GM21381 (cell line): ENCODE measurements around the gene TTC34.

ENCODE experiments used
- ATAC-seq: cut with Tn5 transposase; IDR thresholded peaks from one replicate; pipeline ENCODE4 v1.9.1; 2021; ENCODE audit warnings: mild to moderate bottlenecking, moderate library complexity; ENCODE audit not compliant: unreplicated experiment

TTC34 gene

DNA sequence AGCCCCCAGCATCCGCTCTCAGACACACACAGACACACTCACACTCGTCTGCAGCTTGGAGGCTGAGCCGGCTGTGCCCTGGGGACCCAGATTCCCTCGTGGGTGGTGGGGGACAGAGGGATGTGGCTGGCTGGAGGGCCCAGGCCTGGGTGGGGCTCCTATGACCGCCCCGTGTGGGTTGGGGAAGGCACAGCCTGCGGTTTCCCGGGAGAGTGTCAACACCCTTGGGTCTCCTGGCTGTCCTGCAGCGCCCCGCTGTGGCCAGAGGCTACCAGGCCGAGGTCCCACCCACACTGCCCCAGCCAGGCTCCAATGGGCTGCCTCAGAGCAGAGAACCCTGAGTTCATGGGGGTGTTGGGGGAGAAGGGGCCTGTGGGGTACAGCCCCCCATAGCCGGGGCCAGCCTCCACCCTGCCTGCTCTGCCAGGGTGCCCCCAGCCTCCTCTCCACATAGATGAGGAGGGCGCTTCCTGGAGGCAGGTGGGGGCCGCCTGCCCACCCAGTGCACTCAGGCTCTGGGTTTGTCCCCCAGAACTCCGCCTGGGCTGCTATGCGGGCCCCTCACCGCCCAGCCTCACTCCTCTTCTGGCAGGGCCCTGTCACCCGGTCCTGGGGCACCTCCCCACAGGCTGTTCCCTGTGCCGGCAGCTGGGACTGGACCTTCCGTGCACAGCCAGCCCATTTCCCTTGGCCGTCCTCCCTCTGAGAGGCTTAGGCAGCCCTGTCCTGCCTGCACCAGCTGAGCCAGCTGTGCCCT, at the start of gene TTC34:
Gene TTC34, minus strand, starts transcription at position 159 of the 757 bp plus-strand sequence. CDS start 866 bp downstream, outside the sequence.
- no peak for ATAC-seq

DNA sequence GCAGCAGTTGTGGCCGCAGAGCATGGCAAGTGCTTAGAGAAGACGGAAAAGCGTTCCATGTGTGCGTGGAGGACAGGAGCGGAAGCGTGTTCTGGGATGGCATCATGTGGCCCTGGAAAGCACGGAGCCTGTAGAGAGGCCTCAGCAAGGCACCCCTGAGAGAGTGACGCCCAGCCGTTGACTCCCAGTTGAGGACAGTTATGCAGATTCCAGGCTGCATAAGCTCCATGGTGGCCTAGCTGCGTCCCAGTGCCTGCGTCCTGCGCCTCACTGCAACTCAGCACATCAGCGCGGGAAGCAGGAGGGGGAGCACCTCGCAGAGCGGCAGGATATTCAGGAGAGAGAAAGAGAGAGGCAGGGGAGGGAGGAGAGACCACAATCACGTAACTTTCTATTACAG, 49.0 kb upstream of the TTC34 start:
- no peak for ATAC-seq

DNA sequence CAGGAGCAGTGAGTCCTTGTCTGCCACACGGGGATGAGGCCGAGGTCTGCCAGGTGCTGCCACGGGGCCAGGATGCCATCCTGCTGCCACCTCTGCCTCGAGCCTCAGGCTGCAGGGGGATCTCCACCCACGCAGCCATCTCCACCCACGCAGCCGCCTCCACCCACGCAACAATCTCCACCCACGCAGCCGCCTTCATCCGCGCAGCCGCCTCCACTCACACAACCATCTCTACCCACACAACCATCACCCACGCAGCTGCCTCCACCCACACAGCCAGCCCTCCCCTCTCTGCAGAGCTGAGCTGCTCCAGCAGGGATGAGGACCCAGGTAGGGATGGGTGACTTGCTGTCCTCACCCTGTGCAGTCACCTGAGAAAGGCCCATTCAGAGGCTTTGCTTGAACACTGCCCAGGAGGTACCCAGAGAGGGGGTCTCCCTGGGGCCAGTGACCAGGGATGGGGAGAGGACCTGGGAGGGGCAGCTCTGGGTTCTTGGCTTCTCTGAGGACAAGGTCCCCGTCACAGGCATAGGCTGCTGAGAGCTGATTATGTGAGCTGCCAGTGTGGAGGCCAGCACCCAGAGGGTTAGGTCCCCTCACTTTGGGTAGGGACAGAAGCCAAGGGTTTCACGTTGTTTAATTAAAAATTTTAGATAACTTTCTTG, 46.6 kb upstream of the TTC34 start:
- no peak for ATAC-seq

- no peak for ATAC-seq
These were observed 45.8 kb upstream of the TTC34 start for GRCh38 chr1:2847086-2847985.

- no peak for ATAC-seq
These were observed 44.4 kb upstream of the TTC34 start for GRCh38 chr1:2845869-2846268.

GRCh38 chr1:2840036-2840809, 38.7 kb upstream of the TTC34 start:
- ATAC-seq, result no peak

DNA sequence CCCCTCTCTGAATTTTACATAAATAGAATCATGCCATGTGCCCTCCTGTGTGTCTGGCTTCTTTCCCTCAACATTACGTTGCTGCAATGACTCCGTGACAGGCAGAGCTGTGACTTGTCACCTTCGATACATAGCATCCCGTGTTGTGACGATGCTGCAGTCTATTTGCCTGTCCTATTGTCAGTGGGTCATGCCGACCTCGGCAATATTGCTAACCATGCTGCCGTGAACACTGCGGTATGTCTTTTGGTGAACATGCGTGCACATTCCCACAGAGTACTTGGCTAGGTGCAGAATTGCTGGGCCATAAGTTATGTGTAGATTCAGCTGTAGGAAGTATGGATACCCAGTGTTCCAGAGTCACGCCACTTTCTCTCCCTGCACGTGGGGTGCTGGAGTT, 36.3 kb upstream of the TTC34 start:
- ATAC-seq, result no peak

DNA sequence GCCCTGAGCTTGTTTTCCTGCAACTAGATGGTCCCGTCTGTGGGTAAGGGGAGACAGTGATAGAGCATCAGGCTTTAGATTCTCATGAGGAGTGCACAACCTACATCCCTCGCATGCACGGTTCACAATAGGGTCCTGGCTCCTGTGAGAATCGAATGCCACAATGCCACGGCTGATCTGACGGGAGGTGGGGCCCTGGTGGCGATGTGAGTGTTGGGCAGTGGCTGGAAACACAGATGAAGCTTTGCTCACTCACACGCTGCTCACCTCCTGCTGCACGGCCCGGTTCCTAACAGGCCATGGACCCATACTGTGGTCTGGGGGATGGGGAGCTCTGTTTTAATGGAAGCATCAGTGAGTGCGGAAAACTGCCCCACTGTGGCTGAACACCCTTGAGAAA, 35.8 kb upstream of the TTC34 start:
- no peak for ATAC-seq

GRCh38 chr1:2836333-2836970, 35.0 kb upstream of the TTC34 start:
- no peak for ATAC-seq

DNA sequence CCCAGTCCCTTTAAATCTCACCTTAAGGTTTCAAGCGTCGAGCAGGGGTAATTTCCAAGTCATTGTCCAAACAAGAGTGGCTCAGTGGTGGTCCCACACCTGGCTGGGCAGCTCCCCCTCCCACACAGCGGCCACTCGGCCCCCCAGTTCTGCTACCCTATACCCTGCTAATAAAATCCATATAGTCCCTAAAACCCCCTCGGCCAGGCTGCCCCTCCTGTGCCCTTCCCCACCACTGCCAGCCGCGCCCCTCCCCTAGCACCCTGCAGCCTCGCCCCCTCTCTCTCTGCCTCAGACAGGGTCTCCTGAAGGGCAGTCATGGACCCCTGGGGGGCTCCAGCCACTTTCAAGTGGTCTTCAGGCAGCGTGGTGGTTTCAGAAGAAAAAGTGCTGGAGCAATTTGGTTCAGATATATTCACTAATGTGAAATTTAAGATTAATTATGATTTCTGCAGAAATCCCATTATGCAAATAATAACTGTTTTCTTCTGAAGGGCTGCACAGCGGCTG, 34.2 kb upstream of the TTC34 start:
- ATAC-seq, result no peak

DNA sequence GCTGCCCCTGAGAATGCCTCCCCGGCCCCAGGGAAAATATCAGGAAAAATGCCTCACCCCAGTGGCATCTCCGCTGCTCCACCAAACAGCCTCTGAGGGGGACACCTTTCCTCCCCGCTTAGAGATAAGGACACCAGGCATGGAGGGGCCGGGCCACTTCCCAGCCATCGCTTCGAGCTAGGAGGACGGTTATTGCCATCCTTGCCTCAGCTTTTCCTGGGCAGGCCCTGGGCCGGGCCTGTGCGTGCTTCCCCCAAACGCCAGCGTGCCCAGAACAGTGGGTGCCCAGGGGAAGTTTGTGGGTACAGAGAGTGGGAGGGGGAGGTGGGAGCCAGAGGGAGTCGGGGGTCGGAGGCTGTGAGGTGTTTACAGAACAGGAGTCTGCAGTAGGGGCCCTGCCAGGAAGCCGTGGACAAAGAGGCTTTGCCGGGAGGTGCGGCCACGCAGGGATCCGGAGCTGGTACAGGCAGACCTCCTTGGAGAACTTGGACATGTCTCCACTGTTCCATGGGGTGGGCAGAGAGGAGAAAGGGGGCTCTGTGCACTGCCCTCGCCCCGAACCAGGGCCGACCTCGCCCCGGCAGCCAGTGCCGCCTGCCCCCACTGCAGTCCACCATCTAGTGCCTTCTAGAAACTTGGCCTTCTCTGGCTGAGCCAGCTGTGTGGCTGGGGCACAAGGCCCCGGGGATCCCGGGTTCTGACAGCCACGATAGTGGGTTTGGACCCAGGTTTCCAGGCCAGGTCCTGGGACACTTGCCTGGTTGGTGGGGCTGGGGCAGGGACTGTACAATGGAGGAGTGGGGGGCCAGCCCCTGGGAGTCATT, 33.5 kb upstream of the TTC34 start:
- no peak for ATAC-seq

DNA sequence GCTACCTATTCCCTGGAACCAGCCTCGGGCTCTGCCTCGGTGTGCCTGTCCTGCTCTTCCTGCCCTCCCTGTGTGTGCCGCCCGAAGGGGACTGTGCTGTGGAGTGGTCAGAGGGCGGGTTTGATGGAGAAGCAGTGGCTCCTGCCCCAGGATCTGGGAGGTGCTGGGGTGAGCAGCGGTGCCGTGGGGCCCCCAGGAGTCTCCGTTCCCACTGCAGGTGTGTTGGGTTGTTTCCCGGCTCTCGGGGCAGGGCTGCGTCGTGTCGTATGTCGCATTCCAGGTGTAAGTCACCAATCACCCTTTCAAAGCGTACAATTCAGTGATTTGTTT, 32.6 kb upstream of the TTC34 start:
- no peak for ATAC-seq

DNA sequence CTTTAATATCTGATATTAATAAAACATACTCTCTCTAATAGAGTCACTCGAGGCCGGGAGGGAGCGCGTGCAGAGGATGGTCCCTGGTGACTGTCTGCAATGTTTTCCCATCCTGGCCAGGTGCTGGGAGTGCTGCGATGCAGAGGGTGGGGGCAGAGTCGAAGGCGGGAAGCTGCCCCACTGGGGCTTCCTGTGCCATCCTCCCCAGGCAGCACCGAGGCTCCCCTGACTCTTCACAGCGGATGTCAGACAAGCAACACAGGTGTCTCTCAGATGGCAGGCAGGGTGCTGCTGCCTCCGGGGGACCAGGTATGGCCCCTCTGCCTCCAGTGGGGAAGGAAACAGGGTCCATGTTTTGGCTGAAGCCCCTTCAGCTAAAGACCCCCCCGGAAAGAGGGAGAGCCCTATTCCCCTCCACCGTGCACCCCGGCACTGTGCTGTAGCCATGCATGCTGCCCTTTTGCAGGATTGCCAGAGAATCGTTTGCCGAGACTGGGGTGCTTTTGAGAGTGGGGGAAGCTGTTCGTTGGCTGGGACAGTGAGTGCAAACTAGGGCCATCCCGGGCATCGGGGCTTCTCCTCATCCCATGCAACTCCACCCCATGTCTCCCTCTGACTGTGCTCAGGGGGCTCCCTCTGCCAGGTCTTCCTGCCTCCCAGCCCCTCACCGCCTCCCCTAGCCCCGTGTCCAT, 32.1 kb upstream of the TTC34 start:
- ATAC-seq, result no peak

- ATAC-seq, result no peak
These were observed 31.3 kb upstream of the TTC34 start for GRCh38 chr1:2832506-2833453.

- ATAC-seq, result no peak
These were observed 30.2 kb upstream of the TTC34 start for GRCh38 chr1:2831596-2832212.

- ATAC-seq, result no peak
These were observed 29.4 kb upstream of the TTC34 start for GRCh38 chr1:2830761-2831425.
